K562 (cell line): ENCODE data around the gene ALK. TPM values are rescaled to one million over a fixed set of nuclear protein-coding genes. Genes with fewer than 3 reads are reported as not detected.

Experiments used
- ATAC-seq: fragments of 200-7000 bp; cut with Tn5 transposase; 3 replicates; pipeline ENCODE4 v1.9.1; 2020; ENCODE audit warnings: moderate library complexity
- BruUV-seq: library from RNA; stranded (reverse); fragments of 400-500 nt; replicated peaks from 2 replicates; lab custom pipeline; 2021; lab: Mats Ljungman, UMichigan
- CTCF ChIA-PET: fragments of 300-600 bp; formaldehyde crosslinking; extraction: SDS; loops from one replicate; lab custom pipeline; 2021; ENCODE audit warnings: low intra/inter-chr PET ratio; lab: Yijun Ruan, JAX
- POLR2A ChIA-PET: fragments of 300-600, 350-650 bp; sonication (Branson Sonifier 250); formaldehyde crosslinking; extraction: SDS; loops from one replicate; lab custom pipeline; 2021; ENCODE audit warnings: antibody characterized with exemption, inconsistent platforms; lab: Yijun Ruan, JAX
- DNase-seq, 4 experiments: peaks; one replicate each; pipeline versions ENCODE4 v3.0.0 to v3.0.0-alpha.2; 2011 to 2018; ENCODE audit warnings: low spot score in 3 of 4, mixed read lengths in 3 of 4; ENCODE audit errors: extremely low read depth in 1 of 4
- FAIRE-seq: peaks from 2 replicates; lab custom pipeline; 2011; peaks lifted over from hg19 to GRCh38; lab: Jason Lieb, UNC
- H2AFZ ChIP-seq: 2 replicates; pipeline ENCODE4 v1.6.0; 2011; ENCODE audit warnings: low read depth, low read length, control low read depth, inconsistent platforms
- H3K27ac ChIP-seq: fragments of 200-600 bp; 3 replicates; pipeline ENCODE4 v1.8.0; 2011; ENCODE audit warnings: low read depth, mild to moderate bottlenecking, control low read depth, inconsistent platforms, low read length, moderate library complexity, mixed read lengths; ENCODE audit errors: extremely low read depth
- H3K27me3 ChIP-seq, 2 experiments: fragments of 300-600 bp in 1 of 2; 2 replicates in 1 of 2; 3 replicates in 1 of 2; pipeline versions ENCODE4 v1.6.0 to v1.8.0; 2011; ENCODE audit warnings: inconsistent platforms in 2 of 2, low read length in 2 of 2, mild to moderate bottlenecking in 1 of 2, mixed read lengths in 1 of 2, moderate library complexity in 1 of 2; ENCODE audit not compliant: control insufficient read depth in 2 of 2, insufficient read depth in 2 of 2
- H3K36me3 ChIP-seq: fragments of 300-600 bp; 3 replicates; pipeline ENCODE4 v1.8.0; 2011; ENCODE audit warnings: mild to moderate bottlenecking, low read length, inconsistent platforms; ENCODE audit not compliant: control insufficient read depth, insufficient read depth
- H3K4me1 ChIP-seq, 2 experiments: fragments of 200-600 bp in 1 of 2; replicated peaks in 1 of 2; 2 replicates in 1 of 2; 3 replicates in 1 of 2; pipeline versions ENCODE4 v1.5.1 to v1.8.0; 2011; ENCODE audit warnings: inconsistent platforms in 2 of 2, low read length in 2 of 2, mild to moderate bottlenecking in 1 of 2, mixed read lengths in 1 of 2, moderate library complexity in 1 of 2; ENCODE audit not compliant: control insufficient read depth in 2 of 2, insufficient read depth in 2 of 2
- H3K4me2 ChIP-seq: 2 replicates; pipeline ENCODE4 v1.6.1; 2011; ENCODE audit warnings: low read length, control low read depth, inconsistent platforms, mixed read lengths; ENCODE audit not compliant: insufficient read depth
- H3K4me3 ChIP-seq: fragments of 200-600 bp; sonication (generic), shearing (Covaris generic); 2 replicates; pipeline ENCODE4 v1.5.1; 2016; ENCODE audit warnings: control low read depth, inconsistent platforms
- H3K79me2 ChIP-seq: fragments of 200-600 bp; 3 replicates; pipeline ENCODE4 v1.8.0; 2011; ENCODE audit warnings: low read length, inconsistent platforms; ENCODE audit not compliant: control insufficient read depth, insufficient read depth
- H3K9ac ChIP-seq, 2 experiments: 2 replicates each; pipeline versions ENCODE4 v1.6.0 to v1.6.1; 2011; ENCODE audit warnings: low read depth in 2 of 2, low read length in 2 of 2, control low read depth in 1 of 2, inconsistent platforms in 1 of 2, mild to moderate bottlenecking in 1 of 2, mixed read lengths in 1 of 2; ENCODE audit not compliant: insufficient read depth in 1 of 2
- H3K9me1 ChIP-seq: one replicate; pipeline ENCODE4 v1.6.0; 2011; ENCODE audit warnings: inconsistent platforms, mild to moderate bottlenecking, low read length, moderate library complexity; ENCODE audit not compliant: control insufficient read depth, insufficient read depth
- H3K9me3 ChIP-seq: replicated peaks from 2 replicates; pipeline ENCODE4 v1.5.1; 2011; ENCODE audit warnings: low read depth, low read length, inconsistent platforms; ENCODE audit not compliant: control insufficient read depth, insufficient read depth
- H4K20me1 ChIP-seq: replicated peaks from 2 replicates; pipeline ENCODE4 v1.6.1; 2011; ENCODE audit warnings: low read length, inconsistent platforms, mixed read lengths; ENCODE audit not compliant: control insufficient read depth, insufficient read depth
- ESRRA ChIP-seq: fragments of 450-650 bp; IDR thresholded peaks from 2 replicates; pipeline ENCODE4 v1.6.1; 2014; ENCODE audit warnings: low read depth, mild to moderate bottlenecking, moderate library complexity, borderline replicate concordance
- RBM14 ChIP-seq: fragments of 200-400 bp; formaldehyde crosslinking; IDR thresholded peaks from 2 replicates; pipeline ENCODE4 v1.6.1; 2018; ENCODE audit warnings: low read depth, mild to moderate bottlenecking, low read length, moderate library complexity, borderline replicate concordance; ENCODE audit not compliant: insufficient read depth
- RHOXF2B ChIP-seq: fragments of 250-450 bp; sonication (Bioruptor Pico); conservative IDR thresholded peaks from 2 replicates; pipeline ENCODE4 v1.5.1; 2021
- RNF2 ChIP-seq: sonication (generic); IDR thresholded peaks from 2 replicates; pipeline ENCODE4 v1.6.1; 2016
- SMAD4 ChIP-seq: fragments of 250-450 bp; sonication (Bioruptor Pico); conservative IDR thresholded peaks from 2 replicates; pipeline ENCODE4 v1.8.0; 2021; ENCODE audit warnings: inconsistent platforms, mild to moderate bottlenecking, moderate library complexity
- SMARCA5 ChIP-seq: fragments of 450-650 bp; IDR thresholded peaks from 2 replicates; pipeline ENCODE4 v1.6.1; 2016
- ZNF41 ChIP-seq: fragments of 250-450 bp; sonication (Bioruptor Pico); conservative IDR thresholded peaks from 2 replicates; pipeline ENCODE4 v1.4.0; 2020; ENCODE audit warnings: mild to moderate bottlenecking
- ZNF583 ChIP-seq: fragments of 250-450 bp; sonication (Bioruptor Pico); IDR thresholded peaks from 2 replicates; pipeline ENCODE4 v1.4.0; 2020
- ZNF668 ChIP-seq: fragments of 250-450 bp; sonication (Bioruptor Pico); IDR thresholded peaks from 2 replicates; pipeline ENCODE4 v1.8.0; 2022; ENCODE audit warnings: mild to moderate bottlenecking, inconsistent platforms
- WGBS: fragments of 100-300 bp; shearing (Covaris generic); methylation state at CpG from one replicate; pipeline ENCODE4 v1.1.6; 2016; ENCODE audit warnings: low coverage, mixed read lengths; ENCODE audit not compliant: insufficient coverage; ENCODE audit errors: missing lambda C conversion rate; 5-methylcytosine and 5-hydroxymethylcytosine counted together
- in situ Hi-C: fragments of 300-500 bp; cut with MboI; formaldehyde crosslinking; loops from 4 replicates; pipeline ENCODE4 v1.15.0; 2018; ENCODE audit warnings: inconsistent platforms, mixed read lengths
- intact Hi-C: fragments of 100-400 bp; cut with micrococcal nuclease; formaldehyde crosslinking; loops from 2 replicates; pipeline ENCODE4 v1.14.2; 2022
- polyA plus RNA-seq, 8 experiments: library from polyadenylated mRNA; depleted of rRNA in 4 of 8; stranded (reverse) in 5 of 8; unstranded in 3 of 8; fragments of >200 nt; fragmentation: Nextera tagmentation in 2 of 8; fragmentation: Illumina TruSeq in 1 of 8; extraction: Ambion mirVana in 2 of 8; extraction: Trizol in 1 of 8; gene quantifications; 2 replicates each; pipeline versions ENCODE4 v1.2.1 to v1.2.3, GENCODE V29; 2011 to 2014; ENCODE audit warnings: inconsistent platforms in 1 of 8, missing spikeins in 1 of 8
- total RNA-seq, 7 experiments: library from RNA; depleted of rRNA in 6 of 7; stranded (reverse); fragments of >200 nt in 6 of 7; fragmentation: Illumina TruSeq in 2 of 7; extraction: Trizol in 2 of 7; gene quantifications; 2 replicates each; pipeline versions ENCODE4 v1.2.1 to v1.2.3, GENCODE V29; 2011 to 2021; ENCODE audit warnings: low replicate concordance in 1 of 7
- TF ChIP-seq, protein P1 (sequence below): fragments of 450-650 bp; IDR thresholded peaks from 2 replicates; pipeline ENCODE4 v1.6.1; 2016; ENCODE audit warnings: missing biosample characterization, missing genetic modification characterization

Gene ALK
- total and polyA plus RNA-seq, 9 of the 15 experiments (the other 6 are each of a cell fraction or from before 2014, with no cell fraction given) = not detected

DNA sequence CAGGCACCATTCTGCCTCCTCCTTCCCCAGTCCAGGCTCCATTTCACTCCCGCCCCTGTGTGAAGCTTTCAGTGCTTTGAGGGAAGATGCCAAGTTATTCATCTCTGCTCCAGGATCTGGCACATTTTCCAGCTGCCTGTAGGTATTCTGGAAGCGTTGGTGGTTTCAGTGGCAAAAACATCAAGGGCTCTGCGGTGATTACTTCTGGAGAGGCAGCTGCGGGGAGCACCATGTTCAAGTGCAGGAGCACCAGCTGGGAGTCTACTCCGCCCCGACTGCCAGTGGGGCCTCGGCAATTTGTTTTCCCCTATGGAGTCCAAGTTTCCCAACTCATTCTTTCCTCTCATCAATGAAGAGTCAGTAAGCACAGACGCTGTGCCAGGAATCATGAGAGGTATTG lies 594.5 kb downstream of the ALK start:
- H3K27ac ChIP-seq = no peak overlapping the region
- no peak overlapping the region for H3K4me3 ChIP-seq
- no peak overlapping the region for H3K9ac ChIP-seq
- H3K79me2 ChIP-seq = no peaks in the 10 kb centered on the region
- CTCF ChIA-PET = no interaction called here
- ATAC-seq = no peak
- H3K36me3 ChIP-seq = no peaks in the 10 kb centered on the region
- no peak for FAIRE-seq
- H3K4me2 ChIP-seq = no peak overlapping the region
- no TSS peak for BruUV-seq
- DNase-seq = no peak
- intact Hi-C loops = no loop called here
- TF ChIP-seq SMAD4 (no peak), RNF2 (no peak), ESRRA (no peak), ZNF668 (CRISPR knock-in tag) (no peak), ZNF41 (no peak), ZNF583 (no peak), RBM14 (no peak), SMARCA5 (no peak), RHOXF2B (CRISPR knock-in tag) (no peak)
- TF ChIP-seq, protein P1, sequence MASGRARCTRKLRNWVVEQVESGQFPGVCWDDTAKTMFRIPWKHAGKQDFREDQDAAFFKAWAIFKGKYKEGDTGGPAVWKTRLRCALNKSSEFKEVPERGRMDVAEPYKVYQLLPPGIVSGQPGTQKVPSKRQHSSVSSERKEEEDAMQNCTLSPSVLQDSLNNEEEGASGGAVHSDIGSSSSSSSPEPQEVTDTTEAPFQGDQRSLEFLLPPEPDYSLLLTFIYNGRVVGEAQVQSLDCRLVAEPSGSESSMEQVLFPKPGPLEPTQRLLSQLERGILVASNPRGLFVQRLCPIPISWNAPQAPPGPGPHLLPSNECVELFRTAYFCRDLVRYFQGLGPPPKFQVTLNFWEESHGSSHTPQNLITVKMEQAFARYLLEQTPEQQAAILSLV (tag) = no peak
- TF ChIP-seq, all 486 proteins: peak for 0
- Histone ChIP-seq H2AFZ (no peak overlapping the region), H3K9me1 (no peaks in the 10 kb centered on the region), H4K20me1 (no peaks in the 10 kb centered on the region), H3K27me3 (no peaks in the 10 kb centered on the region), H3K9me3 (no peaks in the 10 kb centered on the region), H3K4me1 (no peaks in the 10 kb centered on the region)
- POLR2A ChIA-PET = no interaction called here
- WGBS = 0% methylated on average over 8 of the region's 8 CpGs
- in situ Hi-C loops = no loop called here
